Panc1 (cell line): ENCODE results near the gene DNAH6. TPM values are rescaled to one million over a fixed set of nuclear protein-coding genes. Genes with fewer than 3 reads are reported as not detected.

Experiments used
- ATAC-seq: fragments of 200-7000 bp; cut with Tn5 transposase; 2 replicates; pipeline ENCODE4 v1.9.1; 2020; ENCODE audit warnings: mild to moderate bottlenecking, moderate library complexity
- BruUV-seq: library from RNA; stranded (reverse); fragments of 400-500 nt; replicated peaks from 2 replicates; lab custom pipeline; 2021; lab: Mats Ljungman, UMichigan
- CTCF ChIA-PET: fragments of 300-600 bp; sonication (Branson Sonifier 250); formaldehyde crosslinking; loops from one replicate; lab custom pipeline; 2022; ENCODE audit warnings: antibody characterized with exemption; lab: Charles Lee
- POLR2A ChIA-PET: fragments of 300-600 bp; sonication (Branson Sonifier 250); formaldehyde crosslinking; loops from one replicate; lab custom pipeline; 2022; ENCODE audit warnings: antibody characterized with exemption; lab: Charles Lee
- DNase-seq: peaks from one replicate; pipeline ENCODE4 v3.0.0-alpha.2; 2010; ENCODE audit warnings: low read depth, low spot score
- H3K27ac ChIP-seq: 2 replicates; pipeline ENCODE4 v1.5.1; 2011; ENCODE audit warnings: mild to moderate bottlenecking, low read length, inconsistent platforms
- H3K27me3 ChIP-seq: fragments of 200-500 bp; sonication (Bioruptor generic); 2 replicates; pipeline ENCODE4 v1.6.0; 2014; ENCODE audit warnings: low read length, inconsistent platforms; ENCODE audit not compliant: control insufficient read depth, insufficient read depth
- H3K36me3 ChIP-seq: fragments of 200-500 bp; sonication (Bioruptor generic); 2 replicates; pipeline ENCODE4 v1.5.1; 2014; ENCODE audit warnings: inconsistent platforms, mild to moderate bottlenecking, low read length, moderate library complexity; ENCODE audit not compliant: control insufficient read depth, insufficient read depth
- H3K4me1 ChIP-seq: 2 replicates; pipeline ENCODE4 v1.5.1; 2011; ENCODE audit warnings: inconsistent platforms, mild to moderate bottlenecking, low read length, moderate library complexity; ENCODE audit not compliant: control insufficient read depth, insufficient read depth
- H3K4me3 ChIP-seq, 2 experiments: 2 replicates each; pipeline ENCODE4 v1.5.1; 2011 to 2012; ENCODE audit warnings: low read depth in 2 of 2, low read length in 2 of 2, mild to moderate bottlenecking in 2 of 2, inconsistent platforms in 1 of 2, moderate library complexity in 1 of 2
- H3K9me3 ChIP-seq: fragments of 200-500 bp; sonication (Bioruptor generic); 2 replicates; pipeline ENCODE4 v1.5.1; 2014; ENCODE audit warnings: low read depth, mild to moderate bottlenecking, inconsistent platforms, low read length, moderate library complexity; ENCODE audit not compliant: control insufficient read depth, insufficient read depth
- CTCF ChIP-seq: fragments of 450-650 bp; IDR thresholded peaks from 2 replicates; pipeline ENCODE4 v1.5.1; 2017; ENCODE audit warnings: mild to moderate bottlenecking
- POLR2AphosphoS5 ChIP-seq: IDR thresholded peaks from 2 replicates; pipeline ENCODE4 v1.6.1; 2012; ENCODE audit warnings: mild to moderate bottlenecking, low read depth, low read length, moderate library complexity
- REST ChIP-seq, 2 experiments: IDR thresholded peaks; 2 replicates each; pipeline ENCODE4 v1.6.1; 2011 to 2012; ENCODE audit warnings: low read depth in 2 of 2, control low read depth in 1 of 2, low read length in 1 of 2, mild to moderate bottlenecking in 1 of 2, moderate library complexity in 1 of 2; ENCODE audit not compliant: insufficient read depth in 1 of 2
- SIN3A ChIP-seq: IDR thresholded peaks from 2 replicates; pipeline ENCODE4 v1.6.1; 2012; ENCODE audit warnings: low read depth, mild to moderate bottlenecking, low read length, moderate library complexity, borderline replicate concordance; ENCODE audit not compliant: insufficient read depth
- TCF7L2 ChIP-seq: IDR thresholded peaks from 2 replicates; pipeline ENCODE4 v1.6.1; 2011; ENCODE audit warnings: mild to moderate bottlenecking, low read depth, low read length, inconsistent platforms
- in situ Hi-C: cut with HindIII; loops from 2 replicates; pipeline ENCODE4 v1.10.0; 2016; ENCODE audit warnings: low sequenced_read_pairs, low pct_unique_long_range_greater_than_20kb
- intact Hi-C: fragments of 100-400 bp; cut with micrococcal nuclease; formaldehyde crosslinking; loops from one replicate; pipeline ENCODE4 v1.10.0; 2022; ENCODE audit not compliant: unreplicated experiment
- total RNA-seq: library from RNA; stranded (reverse); gene quantifications from one replicate; pipeline ENCODE4 v1.2.1, GENCODE V29; 2021; ENCODE audit not compliant: unreplicated experiment

The DNAH6 gene
- total RNA-seq, 1 experiment from 2014 or later: 0.26 TPM

GRCh38 chr2:84486441-84487115 is 29.7 kb upstream of the DNAH6 start:
- intact Hi-C loops (no loop called here), in situ Hi-C loops (no loop called here)
- BruUV-seq: no TSS peak
- no peaks in the 10 kb centered on the region for H3K36me3 ChIP-seq
- no peaks in the 10 kb centered on the region for H3K9me3 ChIP-seq
- ATAC-seq (no peak), DNase-seq (no peak)
- no peaks in the 10 kb centered on the region for H3K27me3 ChIP-seq
- TF ChIP-seq REST (IDR thresholded peaks at IDR 0.05; ENCODE audit: insufficient read depth in 1 of 2, low read depth in 2 of 2, low read length in 1 of 2) (no peak), CTCF (no peak), SIN3A (no peak), TCF7L2 (no peak), POLR2AphosphoS5 (no peak)
- no peak overlapping the region for H3K4me3 ChIP-seq
- POLR2A ChIA-PET: no interaction called here
- no peak overlapping the region for H3K27ac ChIP-seq
- CTCF ChIA-PET: no interaction called here
- H3K4me1 ChIP-seq: no peaks in the 10 kb centered on the region

- ATAC-seq: no peak
- ChIA-PET POLR2A (no interaction called here), CTCF (no interaction called here)
- H3K27me3 ChIP-seq: no peaks in the 10 kb centered on the region
- no peak for DNase-seq
- intact Hi-C loops (no loop called here), in situ Hi-C loops (no loop called here)
- no peak overlapping the region for H3K27ac ChIP-seq
- no TSS peak for BruUV-seq
- H3K4me1 ChIP-seq: no peaks in the 10 kb centered on the region
- no peak overlapping the region for H3K4me3 ChIP-seq
- no peaks in the 10 kb centered on the region for H3K9me3 ChIP-seq
- TF ChIP-seq SIN3A (no peak), REST (IDR thresholded peaks at IDR 0.05; ENCODE audit: insufficient read depth in 1 of 2, low read depth in 2 of 2, low read length in 1 of 2) (no peak), TCF7L2 (no peak), POLR2AphosphoS5 (no peak), CTCF (no peak)
- no peaks in the 10 kb centered on the region for H3K36me3 ChIP-seq
Measured at GRCh38 chr2:84487298-84487996, 28.9 kb upstream of the DNAH6 start.
